ENCODE measurements around the gene MCOLN3.
"Not testable (repeated sequence)": the region's sequence is repeated elsewhere in the genome, so short reads cannot be mapped to it uniquely, and the experiment has no call there.

Gene MCOLN3

DNA sequence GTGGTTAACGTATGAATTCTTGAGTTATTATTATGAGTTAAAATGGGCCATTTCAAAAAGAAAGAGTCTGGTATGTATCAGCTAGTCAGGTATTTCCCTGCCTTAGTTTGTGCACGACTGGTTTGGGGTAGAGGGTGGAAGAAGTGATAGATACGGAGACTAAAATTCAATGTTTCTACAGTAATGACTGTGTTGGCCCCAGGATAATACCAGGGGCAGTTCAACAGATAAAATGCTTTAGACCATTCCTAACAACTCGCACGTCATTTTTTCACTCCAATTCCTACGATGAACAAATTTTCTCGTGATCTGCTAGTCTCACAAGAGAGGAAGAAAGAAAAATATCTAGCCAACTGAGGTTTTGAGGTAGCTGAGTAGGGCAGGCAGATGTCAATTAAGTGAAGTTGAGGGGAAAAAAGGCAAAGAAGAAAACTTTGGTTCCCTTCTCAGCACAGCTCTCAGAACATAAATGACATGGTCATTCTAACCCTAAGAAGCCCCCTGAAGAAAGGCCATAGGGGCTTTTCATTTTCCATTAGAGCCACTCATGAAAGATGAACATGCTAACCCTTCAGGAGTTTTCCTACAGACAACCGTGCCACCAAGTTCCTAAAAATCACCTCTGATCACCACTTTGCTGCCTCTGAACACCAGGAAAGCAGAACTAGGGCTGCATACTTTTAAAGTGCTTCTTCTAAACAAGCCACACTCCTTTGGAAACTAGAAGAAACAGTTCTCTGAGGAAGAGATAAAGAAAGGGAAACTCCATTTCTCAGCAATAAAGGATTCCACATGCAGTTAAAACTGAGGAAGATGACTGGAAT, 57.0 kb downstream of the MCOLN3 start:
- peak; percentile 46 to 58 for DNase-seq

DNA sequence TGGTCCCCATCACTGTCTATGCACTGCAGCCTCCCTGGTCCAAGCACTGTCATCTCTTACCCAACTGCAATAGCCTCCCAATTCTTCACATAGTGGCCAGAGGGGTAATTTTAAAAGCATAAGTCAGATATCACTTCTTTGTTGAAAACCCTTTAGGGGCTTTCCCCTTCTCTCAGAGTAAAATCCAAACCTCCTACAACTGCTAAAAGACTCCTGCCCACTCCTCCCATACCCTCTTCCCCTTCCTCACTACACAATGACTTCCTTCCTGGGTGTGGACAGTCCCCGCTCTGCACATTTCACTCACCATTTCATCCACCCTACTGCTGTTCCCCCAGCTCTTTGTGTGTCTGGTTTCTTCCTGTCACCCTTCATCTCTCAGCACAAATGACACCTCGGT, 59.7 kb downstream of the MCOLN3 start:
- peak; percentile 44 to 47 for DNase-seq

DNA sequence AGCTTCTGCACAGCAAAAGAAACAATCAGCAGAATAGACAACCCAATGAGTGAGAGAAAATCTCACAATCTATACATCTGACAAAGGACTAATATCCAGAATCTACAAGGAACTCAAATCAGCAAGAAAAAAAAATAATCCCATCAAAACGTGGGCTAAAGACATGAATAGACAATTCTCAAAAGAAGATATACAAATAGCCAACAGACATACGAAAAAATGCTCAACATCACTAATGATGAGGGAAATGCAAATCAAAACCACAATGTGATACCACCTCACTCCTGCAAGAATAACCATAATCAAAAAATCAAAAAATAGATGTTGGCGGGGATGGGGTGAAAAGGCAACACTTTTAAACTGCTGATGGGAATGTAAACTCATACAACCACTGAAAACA, 61.7 kb downstream of the MCOLN3 start:
- not testable (repeated sequence) for DNase-seq

DNA sequence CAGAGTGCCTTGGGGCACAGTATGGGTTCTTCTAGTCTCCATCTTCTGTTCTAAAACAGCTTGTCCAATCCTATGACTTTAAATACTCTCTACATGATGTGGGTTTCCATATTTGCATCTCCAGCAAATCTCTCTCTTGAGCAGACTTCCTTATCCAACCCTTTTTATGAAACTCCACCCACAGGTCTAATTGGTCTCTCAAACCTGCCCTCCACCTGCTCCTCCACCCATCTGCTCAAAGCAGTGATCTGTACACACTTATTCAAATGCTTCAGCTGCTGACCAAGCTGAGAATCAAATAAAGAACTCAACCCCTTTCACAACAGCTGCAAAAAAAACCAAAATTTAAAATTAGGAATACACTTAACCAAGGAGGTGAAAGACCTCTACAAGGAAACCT, 62.9 kb downstream of the MCOLN3 start:
- DNase-seq = no peak

DNA sequence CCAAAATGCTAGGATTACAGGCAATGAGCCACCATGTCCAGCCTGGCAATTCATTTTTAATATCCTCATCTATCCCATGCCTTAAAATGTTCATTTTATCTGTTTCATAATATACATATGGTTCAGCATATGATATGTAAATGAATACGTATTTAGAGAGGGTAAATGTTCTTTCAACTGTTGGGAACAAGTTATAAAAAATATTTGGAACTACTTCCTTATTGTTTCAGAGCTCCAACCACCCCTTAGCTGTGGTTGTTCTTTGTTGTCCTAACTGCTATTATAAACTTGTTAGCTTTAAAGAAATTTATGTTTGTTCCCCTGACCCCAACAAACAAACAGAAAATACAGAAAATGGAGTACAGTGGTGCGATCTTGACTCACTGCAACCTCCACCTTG, 65.9 kb downstream of the MCOLN3 start:
- no peak for DNase-seq

DNA sequence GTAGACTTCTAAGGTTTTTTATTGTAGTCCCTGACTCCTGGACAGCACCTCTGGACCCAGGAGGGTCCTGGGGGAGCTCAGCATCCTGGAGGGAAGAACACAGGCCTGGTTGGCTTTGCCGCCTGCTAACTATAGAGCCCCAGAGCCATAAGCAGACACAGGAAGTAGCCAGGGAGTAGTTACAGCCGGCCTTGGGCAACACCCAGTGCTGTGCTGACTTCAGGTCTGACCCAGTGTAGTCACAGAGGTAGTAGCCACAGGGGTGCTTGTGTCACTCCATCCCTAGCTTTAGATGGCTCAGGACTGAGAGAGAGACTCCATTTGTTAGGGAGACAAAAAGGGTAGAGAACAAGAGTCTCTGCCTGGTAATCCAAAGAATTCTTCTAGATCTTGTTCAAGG, 73.3 kb downstream of the MCOLN3 start:
- no peak for DNase-seq

DNA sequence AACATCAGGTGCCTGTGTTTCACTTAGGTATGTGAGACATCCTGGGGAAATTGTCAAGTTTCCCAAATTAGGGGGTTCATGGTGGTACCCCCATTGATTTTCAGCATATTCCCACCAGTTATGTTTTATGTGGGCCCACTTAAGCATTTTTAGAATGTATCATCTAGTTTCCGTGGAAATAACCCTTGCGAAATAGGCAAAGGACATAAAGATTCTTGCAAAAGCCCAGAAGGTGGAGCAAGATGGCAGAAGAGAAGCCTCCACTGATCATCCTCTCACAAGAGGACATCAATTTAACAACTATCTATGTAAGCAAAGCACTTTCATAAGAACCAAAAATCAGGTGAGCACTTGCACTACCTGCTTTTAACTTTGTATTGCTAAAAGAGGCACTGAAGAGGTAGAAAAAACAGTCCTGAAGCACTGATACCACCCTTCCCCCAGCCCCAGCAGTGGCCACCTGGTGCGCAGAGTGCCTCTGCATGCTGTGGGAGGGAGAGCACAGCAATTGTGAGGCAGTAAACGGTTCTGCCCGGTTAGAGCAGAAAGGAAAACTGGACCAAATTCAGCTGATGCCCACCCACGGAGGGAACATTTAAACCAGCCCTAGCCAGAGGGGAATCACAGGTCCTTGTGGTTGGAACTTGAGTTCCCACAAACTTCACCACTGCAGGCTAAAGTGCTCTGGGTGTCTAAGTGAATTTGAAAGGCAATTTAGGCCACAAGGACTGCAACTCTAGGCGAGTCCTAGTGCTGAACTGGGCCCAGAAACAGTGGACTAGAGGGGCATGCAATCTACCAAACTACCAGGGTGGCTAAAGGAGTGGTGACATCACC, 74.6 kb downstream of the MCOLN3 start:
- DNase-seq = peak; percentile 24 to 39

DNA sequence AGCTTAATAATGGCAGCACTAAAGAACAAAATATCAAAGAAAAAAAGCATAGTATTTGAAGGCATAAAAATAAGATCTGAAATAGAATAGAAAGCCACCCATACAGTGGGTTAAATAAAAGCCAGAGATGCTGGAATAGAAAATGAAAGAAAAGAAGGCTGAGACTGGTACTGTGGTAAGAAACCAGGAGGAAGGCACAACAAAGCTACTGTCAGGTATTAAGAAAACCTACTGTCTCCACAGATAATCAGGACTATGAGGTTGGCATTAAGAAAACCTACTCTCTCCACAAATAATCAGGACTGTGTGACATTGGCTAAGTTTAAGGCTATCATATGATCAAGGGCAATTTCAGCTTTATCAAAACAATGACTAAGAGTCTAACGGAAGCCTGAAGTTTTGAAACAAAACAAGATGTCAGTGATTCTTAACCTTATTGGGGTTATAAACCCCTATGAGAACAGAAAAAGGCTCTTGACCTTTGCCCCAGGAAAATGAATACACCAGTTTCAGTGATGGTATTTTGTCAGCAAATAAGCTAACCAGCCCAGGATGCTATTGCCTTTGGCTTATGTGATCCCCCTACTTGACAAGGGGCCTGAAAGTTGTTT, 75.8 kb downstream of the MCOLN3 start:
- DNase-seq = no peak

DNA sequence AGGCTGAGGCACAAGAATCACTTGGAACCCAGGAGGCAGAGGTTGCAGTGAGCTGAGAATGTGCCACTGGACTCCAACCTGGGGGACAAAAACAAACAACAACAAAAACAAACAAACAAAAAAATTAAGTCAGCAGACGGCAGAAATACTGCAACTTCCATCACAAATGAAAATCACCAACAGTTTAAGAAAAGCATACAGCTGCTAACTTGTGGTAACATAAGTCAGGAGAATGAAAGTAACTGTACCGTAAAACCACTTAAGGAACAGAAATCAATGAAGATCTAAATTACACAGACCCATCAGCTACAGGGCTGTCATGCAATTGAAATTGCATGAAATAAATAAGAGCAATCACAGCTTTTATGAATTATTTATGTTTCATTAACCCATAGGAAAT, 76.3 kb downstream of the MCOLN3 start:
- no peak for DNase-seq

DNA sequence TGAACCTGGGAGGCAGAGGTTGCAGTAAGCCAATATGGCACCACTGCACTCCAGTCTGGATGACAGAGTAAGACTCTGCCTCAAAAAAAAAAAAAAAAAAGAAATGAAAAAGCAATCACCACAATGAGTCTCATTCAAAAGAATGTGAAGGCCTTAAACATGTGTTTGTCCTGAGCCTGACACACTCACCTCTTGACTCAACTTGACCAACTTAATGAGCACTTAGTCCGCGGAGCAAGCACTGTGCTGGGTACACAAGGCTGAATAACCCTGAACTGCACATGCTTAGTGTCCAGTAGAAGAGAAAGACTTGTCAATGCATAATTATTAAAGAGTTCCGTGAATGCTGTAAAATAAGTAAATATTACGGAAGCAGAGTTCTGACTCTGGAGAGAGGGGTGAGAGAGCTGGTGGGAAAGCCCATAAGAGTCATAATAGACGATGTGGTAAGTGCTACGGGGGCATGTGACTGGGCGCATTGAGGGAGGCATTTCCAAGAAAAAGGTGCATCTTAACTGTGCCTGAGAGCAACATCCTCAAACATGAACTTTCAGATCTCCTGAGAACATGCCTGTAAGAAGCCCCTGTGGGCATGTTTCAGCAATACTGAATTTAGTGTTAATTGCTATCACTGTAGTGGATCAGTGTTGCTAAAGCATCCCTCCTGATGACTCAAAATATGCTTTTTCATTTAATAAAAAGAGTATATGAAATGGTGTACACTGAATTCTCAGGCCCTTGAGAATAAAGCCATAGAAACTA, 78.6 kb downstream of the MCOLN3 start:
- no peak for DNase-seq

DNA sequence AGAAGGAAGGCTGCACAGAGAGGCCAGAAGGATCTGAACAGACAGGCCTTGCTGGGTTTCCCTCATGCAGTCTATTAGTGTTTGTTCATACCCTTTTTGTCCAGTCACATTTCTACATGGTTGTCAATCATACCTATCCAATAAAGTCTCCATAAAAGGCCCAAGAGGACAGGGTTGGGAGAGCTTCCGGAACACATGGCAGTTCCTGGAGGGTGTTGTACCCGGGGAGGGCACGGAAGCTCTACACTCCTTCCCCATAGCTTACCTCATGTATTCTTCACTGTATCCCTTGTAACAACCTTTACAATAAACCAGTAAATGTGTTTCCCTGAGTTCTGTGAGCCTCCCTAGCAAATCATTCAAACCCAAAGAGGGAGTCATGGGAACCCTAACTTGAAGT, 79.4 kb downstream of the MCOLN3 start:
- DNase-seq = no peak

DNA sequence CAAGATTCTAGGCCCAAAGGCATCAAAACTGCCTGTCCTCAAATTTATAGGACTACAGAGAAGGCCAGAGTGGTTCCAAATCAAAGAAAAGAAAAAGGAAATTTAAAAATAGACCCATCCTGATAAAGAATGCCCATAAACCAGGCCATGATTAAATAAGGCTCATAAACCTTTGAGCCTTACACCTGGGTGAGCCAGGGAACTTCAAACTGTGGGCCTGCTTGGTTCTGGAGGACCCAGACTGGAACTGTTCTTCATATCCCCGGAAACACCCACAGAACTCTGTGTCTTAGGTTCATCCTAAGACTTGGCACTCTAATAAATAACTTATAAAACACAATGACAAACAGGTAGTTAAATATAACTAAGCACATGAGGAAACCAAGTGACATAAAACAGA, 80.2 kb downstream of the MCOLN3 start:
- no peak for DNase-seq
